Testis (tissue), 2 donors: Measurements from ENCODE around the gene ACVR2B.

Experiments used
- POLR2A ChIP-seq: fragments of 450-650 bp; IDR thresholded peaks from one replicate; pipeline ENCODE4 v1.6.1; 2017; ENCODE audit warnings: antibody characterized with exemption, mild to moderate bottlenecking, moderate library complexity
- TF ChIP-seq, protein P1 (sequence below), 3 experiments: fragments of 450-650 bp in 2 of 3; fragments of 200-600 bp in 1 of 3; sonication (generic) in 1 of 3; IDR thresholded peaks; one replicate each; pipeline ENCODE4 v1.5.1; 2016 to 2019; ENCODE audit warnings: antibody characterized with exemption in 3 of 3, mild to moderate bottlenecking in 2 of 3, moderate library complexity in 1 of 3

DNA sequence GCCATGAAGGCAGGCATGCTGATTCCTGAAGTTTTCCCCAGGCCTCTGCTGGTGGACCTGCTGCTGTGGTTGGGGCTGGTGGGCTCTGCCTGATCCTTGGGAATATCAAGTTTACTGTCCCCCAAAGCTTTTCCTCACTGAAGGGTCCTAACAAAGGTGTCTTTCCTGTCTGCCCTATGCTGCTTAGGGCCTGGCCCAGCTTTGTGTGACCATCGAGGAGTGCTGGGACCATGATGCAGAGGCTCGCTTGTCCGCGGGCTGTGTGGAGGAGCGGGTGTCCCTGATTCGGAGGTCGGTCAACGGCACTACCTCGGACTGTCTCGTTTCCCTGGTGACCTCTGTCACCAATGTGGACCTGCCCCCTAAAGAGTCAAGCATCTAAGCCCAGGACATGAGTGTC, 29.3 kb downstream of the ACVR2B start:
- TF ChIP-seq, protein P1, sequence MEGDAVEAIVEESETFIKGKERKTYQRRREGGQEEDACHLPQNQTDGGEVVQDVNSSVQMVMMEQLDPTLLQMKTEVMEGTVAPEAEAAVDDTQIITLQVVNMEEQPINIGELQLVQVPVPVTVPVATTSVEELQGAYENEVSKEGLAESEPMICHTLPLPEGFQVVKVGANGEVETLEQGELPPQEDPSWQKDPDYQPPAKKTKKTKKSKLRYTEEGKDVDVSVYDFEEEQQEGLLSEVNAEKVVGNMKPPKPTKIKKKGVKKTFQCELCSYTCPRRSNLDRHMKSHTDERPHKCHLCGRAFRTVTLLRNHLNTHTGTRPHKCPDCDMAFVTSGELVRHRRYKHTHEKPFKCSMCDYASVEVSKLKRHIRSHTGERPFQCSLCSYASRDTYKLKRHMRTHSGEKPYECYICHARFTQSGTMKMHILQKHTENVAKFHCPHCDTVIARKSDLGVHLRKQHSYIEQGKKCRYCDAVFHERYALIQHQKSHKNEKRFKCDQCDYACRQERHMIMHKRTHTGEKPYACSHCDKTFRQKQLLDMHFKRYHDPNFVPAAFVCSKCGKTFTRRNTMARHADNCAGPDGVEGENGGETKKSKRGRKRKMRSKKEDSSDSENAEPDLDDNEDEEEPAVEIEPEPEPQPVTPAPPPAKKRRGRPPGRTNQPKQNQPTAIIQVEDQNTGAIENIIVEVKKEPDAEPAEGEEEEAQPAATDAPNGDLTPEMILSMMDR (IDR thresholded peaks at IDR 0.05), result no peak
- TF ChIP-seq POLR2A, result no peak
